ENCODE measurements around the gene OSTM1. TPM values are rescaled to one million over a fixed set of nuclear protein-coding genes. Genes with fewer than 3 reads are reported as not detected.

OSTM1 gene
- total and polyA plus RNA-seq, 9 of the 15 experiments (the other 6 are each of a cell fraction or from before 2014, with no cell fraction given): 5.6 to 29.5 (median 16.3) TPM

DNA sequence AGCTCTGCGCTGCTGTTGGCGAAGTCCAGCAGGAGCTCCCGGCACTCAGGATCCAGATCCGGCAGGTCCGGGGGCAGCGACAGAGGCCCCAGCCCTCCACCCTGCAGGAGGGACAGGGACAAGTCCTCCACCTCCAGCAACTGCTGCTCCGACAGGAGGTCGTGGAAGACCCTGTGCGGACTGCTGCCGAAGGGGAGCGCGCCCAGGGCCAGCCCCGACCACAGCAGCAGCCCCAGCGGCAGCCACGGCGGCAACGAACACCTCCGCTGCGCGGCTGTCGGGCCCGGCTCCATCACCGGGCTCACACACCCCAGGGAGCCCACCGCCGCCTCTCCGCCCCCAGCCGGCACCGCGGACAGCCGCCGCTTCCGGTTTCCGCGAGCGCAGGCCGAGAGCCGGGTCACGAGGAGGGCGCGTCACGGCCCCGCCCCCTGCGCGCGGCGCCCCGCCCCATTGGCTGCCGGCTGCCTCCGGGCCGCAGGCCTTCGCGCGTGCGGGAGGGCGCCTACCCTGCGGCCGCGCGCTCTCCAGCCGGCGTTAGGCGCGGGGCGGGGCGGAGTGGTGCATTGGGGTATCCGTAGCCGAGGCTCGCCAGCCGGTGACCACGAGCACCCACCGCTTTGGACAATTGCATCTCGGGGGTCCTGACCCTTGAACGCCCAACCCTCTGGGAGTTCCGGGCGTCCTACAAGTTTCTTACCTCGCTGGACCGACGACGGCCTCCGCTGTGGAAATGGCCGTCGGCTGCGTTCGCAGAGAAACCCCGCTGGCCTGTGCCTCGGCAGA, at the start of gene OSTM1 (continued):
- TF ChIP-seq TEAD4 (IDR thresholded peaks at IDR 0.05; ENCODE audit: low read length) (no peak), TEAD4 (CRISPR knock-in tag; IDR thresholded peaks at IDR 0.05; ENCODE audit: borderline replicate concordance) (peak; percentile 73; the same call in 1 of the 2 replicates), NFIC (IDR thresholded peaks at IDR 0.05) (peak; percentile 39; the same call in 1 of the 2 replicates), EP400 (IDR thresholded peaks at IDR 0.05) (peak; percentile 76; the same call in 1 of the 2 replicates), SAP30 (IDR thresholded peaks at IDR 0.05; ENCODE audit: borderline replicate concordance, insufficient read depth, low read depth, low read length, poor library complexity, severe bottlenecking) (peak; percentile 94), ZSCAN29 (IDR thresholded peaks at IDR 0.05) (no peak), IFI16 (CRISPR knock-in tag; IDR thresholded peaks at IDR 0.05) (0 out of 2 replicates have a peak, but pooled peaks have one; percentile 8), SMAD3 (CRISPR knock-in tag; conservative IDR thresholded peaks at IDR 0.05) (peak; percentile 63; the same call in 1 of the 2 replicates), CAMTA2 (CRISPR knock-in tag; conservative IDR thresholded peaks at IDR 0.05) (no peak), TCF7L2 (IDR thresholded peaks at IDR 0.05; ENCODE audit: low read depth, low read length) (no peak)
- TF ChIP-seq, protein P1, sequence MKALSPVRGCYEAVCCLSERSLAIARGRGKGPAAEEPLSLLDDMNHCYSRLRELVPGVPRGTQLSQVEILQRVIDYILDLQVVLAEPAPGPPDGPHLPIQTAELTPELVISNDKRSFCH (CRISPR knock-in tag; IDR thresholded peaks at IDR 0.05): no peak
- TF ChIP-seq, protein P1 (tag; IDR thresholded peaks at IDR 0.05): peak; percentile 52; the same call in 1 of the 2 replicates
- TF ChIP-seq, protein P2, sequence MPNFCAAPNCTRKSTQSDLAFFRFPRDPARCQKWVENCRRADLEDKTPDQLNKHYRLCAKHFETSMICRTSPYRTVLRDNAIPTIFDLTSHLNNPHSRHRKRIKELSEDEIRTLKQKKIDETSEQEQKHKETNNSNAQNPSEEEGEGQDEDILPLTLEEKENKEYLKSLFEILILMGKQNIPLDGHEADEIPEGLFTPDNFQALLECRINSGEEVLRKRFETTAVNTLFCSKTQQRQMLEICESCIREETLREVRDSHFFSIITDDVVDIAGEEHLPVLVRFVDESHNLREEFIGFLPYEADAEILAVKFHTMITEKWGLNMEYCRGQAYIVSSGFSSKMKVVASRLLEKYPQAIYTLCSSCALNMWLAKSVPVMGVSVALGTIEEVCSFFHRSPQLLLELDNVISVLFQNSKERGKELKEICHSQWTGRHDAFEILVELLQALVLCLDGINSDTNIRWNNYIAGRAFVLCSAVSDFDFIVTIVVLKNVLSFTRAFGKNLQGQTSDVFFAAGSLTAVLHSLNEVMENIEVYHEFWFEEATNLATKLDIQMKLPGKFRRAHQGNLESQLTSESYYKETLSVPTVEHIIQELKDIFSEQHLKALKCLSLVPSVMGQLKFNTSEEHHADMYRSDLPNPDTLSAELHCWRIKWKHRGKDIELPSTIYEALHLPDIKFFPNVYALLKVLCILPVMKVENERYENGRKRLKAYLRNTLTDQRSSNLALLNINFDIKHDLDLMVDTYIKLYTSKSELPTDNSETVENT (CRISPR knock-in tag; IDR thresholded peaks at IDR 0.05): peak; percentile 26; the same call in 1 of the 2 replicates
- TF ChIP-seq, protein P3, sequence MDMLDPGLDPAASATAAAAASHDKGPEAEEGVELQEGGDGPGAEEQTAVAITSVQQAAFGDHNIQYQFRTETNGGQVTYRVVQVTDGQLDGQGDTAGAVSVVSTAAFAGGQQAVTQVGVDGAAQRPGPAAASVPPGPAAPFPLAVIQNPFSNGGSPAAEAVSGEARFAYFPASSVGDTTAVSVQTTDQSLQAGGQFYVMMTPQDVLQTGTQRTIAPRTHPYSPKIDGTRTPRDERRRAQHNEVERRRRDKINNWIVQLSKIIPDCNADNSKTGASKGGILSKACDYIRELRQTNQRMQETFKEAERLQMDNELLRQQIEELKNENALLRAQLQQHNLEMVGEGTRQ (CRISPR knock-in tag; IDR thresholded peaks at IDR 0.05): peak; percentile 81
- TF ChIP-seq, protein P4, sequence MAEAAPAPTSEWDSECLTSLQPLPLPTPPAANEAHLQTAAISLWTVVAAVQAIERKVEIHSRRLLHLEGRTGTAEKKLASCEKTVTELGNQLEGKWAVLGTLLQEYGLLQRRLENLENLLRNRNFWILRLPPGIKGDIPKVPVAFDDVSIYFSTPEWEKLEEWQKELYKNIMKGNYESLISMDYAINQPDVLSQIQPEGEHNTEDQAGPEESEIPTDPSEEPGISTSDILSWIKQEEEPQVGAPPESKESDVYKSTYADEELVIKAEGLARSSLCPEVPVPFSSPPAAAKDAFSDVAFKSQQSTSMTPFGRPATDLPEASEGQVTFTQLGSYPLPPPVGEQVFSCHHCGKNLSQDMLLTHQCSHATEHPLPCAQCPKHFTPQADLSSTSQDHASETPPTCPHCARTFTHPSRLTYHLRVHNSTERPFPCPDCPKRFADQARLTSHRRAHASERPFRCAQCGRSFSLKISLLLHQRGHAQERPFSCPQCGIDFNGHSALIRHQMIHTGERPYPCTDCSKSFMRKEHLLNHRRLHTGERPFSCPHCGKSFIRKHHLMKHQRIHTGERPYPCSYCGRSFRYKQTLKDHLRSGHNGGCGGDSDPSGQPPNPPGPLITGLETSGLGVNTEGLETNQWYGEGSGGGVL (CRISPR knock-in tag; IDR thresholded peaks at IDR 0.05): no peak

Data from K562 (cell line).